Measurements from ENCODE around the gene KLF12. TPM values are rescaled to one million over a fixed set of nuclear protein-coding genes. Genes with fewer than 3 reads are reported as not detected.

KLF12 gene
- total RNA-seq, 1 experiment from 2014 or later: 8.5 TPM

GRCh38 chr13:74105871-74106270, 28.3 kb downstream of the KLF12 start (continued):
- TF ChIP-seq PREB (CRISPR knock-in tag; IDR thresholded peaks at IDR 0.05; ENCODE audit: borderline replicate concordance): no peak
- no peak for TF ChIP-seq SP1 (CRISPR knock-in tag; conservative IDR thresholded peaks at IDR 0.05)
- no peak for TF ChIP-seq MLX (CRISPR knock-in tag; IDR thresholded peaks at IDR 0.05)
- TF ChIP-seq ZNF425 (CRISPR knock-in tag; conservative IDR thresholded peaks at IDR 0.05): no peak
- TF ChIP-seq ZNF671 (CRISPR knock-in tag; IDR thresholded peaks at IDR 0.05): no peak
- no peak for TF ChIP-seq AR (CRISPR knock-in tag; IDR thresholded peaks at IDR 0.05)
- no peak for TF ChIP-seq E2F5 (CRISPR knock-in tag; IDR thresholded peaks at IDR 0.05)

- POLR2A ChIA-PET: no interaction called here
- Mint-ChIP-seq H3K4me3 (no peak overlapping the region), H3K9me3 (peaks cover 23% of the 10 kb centered on the region), H3K36me3 (peaks cover 15% of the 10 kb centered on the region), H3K27ac (no peak overlapping the region), H3K27me3 (ENCODE audit: low read depth) (no peaks in the 10 kb centered on the region), H3K4me1 (peaks cover 3% of the 10 kb centered on the region)
- ATAC-seq: no peak
- CTCF ChIA-PET: no interaction called here
- TF ChIP-seq ATF2 (CRISPR knock-in tag; IDR thresholded peaks at IDR 0.05; ENCODE audit: borderline replicate concordance, low read depth) (no peak), ATF6 (CRISPR knock-in tag; IDR thresholded peaks at IDR 0.05) (no peak), ZNF425 (CRISPR knock-in tag; conservative IDR thresholded peaks at IDR 0.05) (no peak), SMAD4 (CRISPR knock-in tag; IDR thresholded peaks at IDR 0.05) (no peak), KAT7 (CRISPR knock-in tag; IDR thresholded peaks at IDR 0.05; ENCODE audit: borderline replicate concordance) (no peak), TCF7 (CRISPR knock-in tag; IDR thresholded peaks at IDR 0.05; ENCODE audit: low read depth) (no peak), SP1 (CRISPR knock-in tag; conservative IDR thresholded peaks at IDR 0.05) (no peak)
- DNase-seq (ENCODE audit: low spot score): no peak
Observed at GRCh38 chr13:74104661-74105275, 29.4 kb downstream of the KLF12 start.

Measured in WTC11 (cell line).